Posterior cingulate gyrus (tissue), 11 donors: ENCODE measurements around the gene SPTBN4.

Source experiments
- DNase-seq, 10 donors: peaks; one replicate each; pipeline versions ENCODE4 v3.0.0 to v3.0.0-alpha.2; 2020 to 2021; ENCODE audit warnings: mixed read lengths in 3 of 10
- intact Hi-C: fragments of 100-400 bp; cut with DNase I; formaldehyde crosslinking; loops from one replicate; pipeline ENCODE4 v1.15.1; 2023

Gene SPTBN4

GRCh38 chr19:40608957-40609356 lies 142.2 kb downstream of the SPTBN4 start:
- intact Hi-C loops: no loop called here
- DNase-seq: no peak

- intact Hi-C loops: no loop called here
These were observed 143.0 kb downstream of the SPTBN4 start for GRCh38 chr19:40609561-40610395.

GRCh38 chr19:40610396-40611064 lies 143.7 kb downstream of the SPTBN4 start:
- DNase-seq: peak in 5 of 10 donors; percentile 34 to 93 (median 57)

More at GRCh38 chr19:40609561-40610395, 143.0 kb downstream of the SPTBN4 start:
- peak in 8 of 10 donors; percentile 38 to 96 (median 74) for DNase-seq

GRCh38 chr19:40611096-40611495 lies 144.3 kb downstream of the SPTBN4 start:
- intact Hi-C loops: no loop called here
- peak in 1 of 10 donors; percentile 74 for DNase-seq

More at GRCh38 chr19:40610396-40611064, 143.7 kb downstream of the SPTBN4 start:
- intact Hi-C loops: no loop called here

GRCh38 chr19:40611900-40612698 lies 145.3 kb downstream of the SPTBN4 start:
- intact Hi-C loops: no loop called here
- peak in 1 of 10 donors; percentile 43 for DNase-seq

GRCh38 chr19:40612831-40613689 lies 146.3 kb downstream of the SPTBN4 start:
- peak in 1 of 10 donors; percentile 82 for DNase-seq
- intact Hi-C loops: no loop called here

GRCh38 chr19:40613690-40614621 lies 147.2 kb downstream of the SPTBN4 start:
- DNase-seq: peak in 2 of 10 donors; percentile 77 to 86
- intact Hi-C loops: no loop called here

- peak in 1 of 10 donors; percentile 64 for DNase-seq
- intact Hi-C loops: no loop called here
These were observed 148.0 kb downstream of the SPTBN4 start for GRCh38 chr19:40614622-40615411.

- DNase-seq: peak in 2 of 10 donors; percentile 3 to 5
- intact Hi-C loops: no loop called here
These were observed 149.4 kb downstream of the SPTBN4 start for GRCh38 chr19:40616178-40616577.

GRCh38 chr19:40616941-40617340 lies 150.1 kb downstream of the SPTBN4 start:
- peak in 2 of 10 donors; percentile 6 to 59 for DNase-seq

GRCh38 chr19:40617961-40618360 lies 151.2 kb downstream of the SPTBN4 start:
- no peak for DNase-seq
- intact Hi-C loops: no loop called here

More at GRCh38 chr19:40616941-40617340, 150.1 kb downstream of the SPTBN4 start:
- intact Hi-C loops: no loop called here

- intact Hi-C loops: no loop called here
- DNase-seq: peak in 1 of 10 donors; percentile 54
These were observed 152.7 kb downstream of the SPTBN4 start for GRCh38 chr19:40619333-40620160.

- intact Hi-C loops: no loop called here
- peak in 1 of 10 donors; percentile 29 for DNase-seq
These were observed 153.3 kb downstream of the SPTBN4 start for GRCh38 chr19:40620161-40620485.

- intact Hi-C loops: no loop called here
- no peak for DNase-seq
These were observed 154.5 kb downstream of the SPTBN4 start for GRCh38 chr19:40621283-40621682.

- intact Hi-C loops: no loop called here
- DNase-seq: peak in 2 of 10 donors; percentile 62 to 70
These were observed 155.4 kb downstream of the SPTBN4 start for GRCh38 chr19:40621966-40622772.

GRCh38 chr19:40622773-40623075 lies 155.9 kb downstream of the SPTBN4 start:
- intact Hi-C loops: no loop called here
- DNase-seq: peak in 2 of 10 donors; percentile 70 to 82
